Posterior vena cava (tissue), 2 donors: ENCODE measurements around the gene OR4D10. TPM values are rescaled to one million over a fixed set of nuclear protein-coding genes. Genes with fewer than 3 reads are reported as not detected.
"Not testable (repeated sequence)": the region's sequence is repeated elsewhere in the genome, so short reads cannot be mapped to it uniquely, and the experiment has no call there.

Experiments
- DNase-seq: peaks from one replicate; pipeline ENCODE4 v3.0.0-alpha.2; 2020; ENCODE audit warnings: low spot score
- intact Hi-C, 2 donors: fragments of 100-400 bp; cut with DNase I; formaldehyde crosslinking; loops; one replicate each; pipeline versions ENCODE4 v1.14.1 to v1.14.2; 2022 to 2023
- long read RNA-seq, 2 donors: library from polyadenylated mRNA; unstranded; transcript quantifications; one replicate each; pipeline ENCODE4 v2.0.0, GENCODE V29; 2020 to 2021
- total RNA-seq, 2 donors: library from RNA; stranded (reverse); fragmentation: NEBNext Ultra II Directional; extraction: Animal tissue kit (Norgen Biotek cat#: 25700); gene quantifications; one replicate each; pipeline ENCODE4 v1.2.1, GENCODE V29; 2021
- donor health status: DM: yes; HTN: yes; CAD: no.
- donor health status: DM: yes; HTN: yes; CAD: no.

The OR4D10 gene
- not detected for total RNA-seq
- long read RNA-seq, donor 1: 0 reads
- long read RNA-seq, donor 2: 0 reads

- intact Hi-C loops: no loop called here
- DNase-seq: no peak
These were observed at the start of gene OR4D10 for GRCh38 chr11:59473015-59473414. Gene OR4D10 (plus strand): TSS chr11:59473315. CDS start chr11:59477430, 4,115 bp downstream.

- DNase-seq: no peak
- intact Hi-C loops: loop anchor here in 1 of 2 donors (2.0 kb wide), 1 partner anchor 19 kb away; no protein-coding TSS in a partner anchor
These were observed 49.3 kb upstream of the OR4D10 start for GRCh38 chr11:59423835-59424234.

GRCh38 chr11:59425131-59425530, 48.0 kb upstream of the OR4D10 start:
- no peak for DNase-seq
- intact Hi-C loops: no loop called here

GRCh38 chr11:59426361-59427067, 46.6 kb upstream of the OR4D10 start, which contains the start of gene OR5A2:
Gene OR5A2 (minus strand): TSS chr11:59426413. CDS start chr11:59422953, 3,460 bp downstream.
- no peak for DNase-seq
- intact Hi-C loops: no loop called here

- intact Hi-C loops: no loop called here
- DNase-seq: no peak
These were observed 46.1 kb upstream of the OR4D10 start for GRCh38 chr11:59427068-59427382.

GRCh38 chr11:59429924-59430516, 43.1 kb upstream of the OR4D10 start:
- DNase-seq: no peak
- intact Hi-C loops: no loop called here

- DNase-seq: no peak
- intact Hi-C loops: no loop called here
These were observed 36.9 kb upstream of the OR4D10 start, which contains the start of gene OR5A1 for GRCh38 chr11:59436169-59436568. Gene OR5A1 (plus strand): TSS chr11:59436469. CDS start chr11:59443169, 6,700 bp downstream.

GRCh38 chr11:59437770-59438169, 35.3 kb upstream of the OR4D10 start:
- DNase-seq: no peak
- intact Hi-C loops: no loop called here

- DNase-seq, intact Hi-C loops: not testable (repeated sequence)
These were observed 27.5 kb upstream of the OR4D10 start for GRCh38 chr11:59445624-59446023.

- intact Hi-C loops: no loop called here
- DNase-seq: no peak
These were observed 24.6 kb upstream of the OR4D10 start for GRCh38 chr11:59448484-59448883.

- intact Hi-C loops: no loop called here
- DNase-seq: no peak
These were observed 16.5 kb upstream of the OR4D10 start, which contains the start of gene OR4D6 for GRCh38 chr11:59456661-59457060. Gene OR4D6 (plus strand): TSS chr11:59456961. CDS start chr11:59456961, 0 bp downstream.

GRCh38 chr11:59459916-59460315, 13.2 kb upstream of the OR4D10 start:
- no peak for DNase-seq
- intact Hi-C loops: no loop called here

- intact Hi-C loops: no loop called here
- no peak for DNase-seq
These were observed 9.9 kb upstream of the OR4D10 start for GRCh38 chr11:59463190-59463641.

- intact Hi-C loops: no loop called here
- no peak for DNase-seq
These were observed 2.1 kb downstream of the OR4D10 start for GRCh38 chr11:59475176-59475575.

GRCh38 chr11:59479906-59480305, 6.8 kb downstream of the OR4D10 start:
- DNase-seq: no peak
- intact Hi-C loops: no loop called here

- no peak for DNase-seq
- intact Hi-C loops: no loop called here
These were observed 7.2 kb downstream of the OR4D10 start for GRCh38 chr11:59480359-59480758.

GRCh38 chr11:59501931-59502330, 28.8 kb downstream of the OR4D10 start:
- intact Hi-C loops: no loop called here
- no peak for DNase-seq

GRCh38 chr11:59503276-59503675, 30.2 kb downstream of the OR4D10 start, which contains the start of gene OR4D11:
Gene OR4D11 (plus strand): TSS chr11:59503576. CDS start chr11:59503576, 0 bp downstream.
- intact Hi-C loops: no loop called here
- no peak for DNase-seq

- no peak for DNase-seq
- intact Hi-C loops: no loop called here
These were observed 38.0 kb downstream of the OR4D10 start, which contains the start of gene OR4D9 for GRCh38 chr11:59510941-59511589. Gene OR4D9 (plus strand): TSS chr11:59511539. CDS start chr11:59514913, 3,374 bp downstream.

GRCh38 chr11:59511675-59512074, 38.6 kb downstream of the OR4D10 start:
- intact Hi-C loops: no loop called here
- DNase-seq: no peak
